Measurements from ENCODE around the gene BOLA2. TPM values are rescaled to one million over a fixed set of nuclear protein-coding genes. Genes with fewer than 3 reads are reported as not detected.

Gene BOLA2
- 18.8 to 29.3 TPM (median 27.0 TPM) in 5 replicates for total RNA-seq (2022; extraction: Qiagen RNA extraction; ENCODE audit: low read depth)

GRCh38 chr16:29454269-29454668, at the start of gene BOLA2, which contains the start of gene SLX1B:
Gene BOLA2 (minus strand): TSS chr16:29454351. CDS start chr16:29454253, 98 bp downstream.
Gene SLX1B (plus strand): TSS chr16:29454533.

GRCh38 chr16:29459706-29460646, 5.8 kb upstream of the BOLA2 start, which contains the start of gene SULT1A4:
Gene SULT1A4 (plus strand): TSS chr16:29459913. CDS start chr16:29461386, 1,473 bp downstream.

Other genes with a start within 250 kb of the BOLA2 start
- 0.64 to 2.0 TPM (median 1.7 TPM) in 5 replicates for gene NPIPB11, start 47.6 kb downstream of the BOLA2 start, total RNA-seq (2022; extraction: Qiagen RNA extraction; ENCODE audit: low read depth)
- gene SLX1B, start 182 bp upstream of the BOLA2 start, total RNA-seq (2022; extraction: Qiagen RNA extraction; ENCODE audit: low read depth): 59.9 to 89.4 TPM (median 76.1 TPM) in 5 replicates
- gene SULT1A4, start 5.6 kb upstream of the BOLA2 start, total RNA-seq (2022; extraction: Qiagen RNA extraction; ENCODE audit: low read depth): 31.4 to 38.8 TPM (median 31.5 TPM) in 5 replicates
- 21.7 to 44.3 TPM (median 32.3 TPM) in 5 replicates for gene NPIPB12, start 52.1 kb upstream of the BOLA2 start, total RNA-seq (2022; extraction: Qiagen RNA extraction; ENCODE audit: low read depth)
- 0.01 TPM in 1 of 5 replicates, not detected in the others for gene SPN, start 208.9 kb upstream of the BOLA2 start, total RNA-seq (2022; extraction: Qiagen RNA extraction; ENCODE audit: low read depth)
- 0.70 to 1.1 TPM (median 1.0 TPM) in 5 replicates for gene QPRT, start 224.8 kb upstream of the BOLA2 start, total RNA-seq (2022; extraction: Qiagen RNA extraction; ENCODE audit: low read depth)

Measured in A549 treated with RU486 at 1 μM for 4 hours (cell line).